Stimulated activated memory B cell treated with anti-CD40 and anti-IgM and Interleukin-4, amounts not matched to agents 10 μg/mL and 1 μg/mL and 100 μg/mL, for 72 hours (primary cell): ENCODE data around the gene PASK.
"Not testable (repeated sequence)": the region's sequence is repeated elsewhere in the genome, so short reads cannot be mapped to it uniquely, and the experiment has no call there.

ENCODE experiments used
- ATAC-seq: fragments of 150-1000 bp; cut with Tn5 transposase; 2 replicates; pipeline ENCODE4 v1.10.0; 2021
- H3K27ac Mint-ChIP-seq: one replicate; pipeline ENCODE4 v1.8.0; 2022; ENCODE audit warnings: mild to moderate bottlenecking, mixed read lengths
- H3K27me3 Mint-ChIP-seq: one replicate; pipeline ENCODE4 v1.8.0; 2022; ENCODE audit warnings: mixed read lengths
- H3K36me3 Mint-ChIP-seq: one replicate; pipeline ENCODE4 v1.8.0; 2022; ENCODE audit warnings: mixed read lengths
- H3K4me1 Mint-ChIP-seq: one replicate; pipeline ENCODE4 v1.8.0; 2022; ENCODE audit warnings: mixed read lengths
- H3K4me3 Mint-ChIP-seq: one replicate; pipeline ENCODE4 v1.8.0; 2022; ENCODE audit warnings: mild to moderate bottlenecking, moderate library complexity, mixed read lengths
- H3K9me3 Mint-ChIP-seq: one replicate; pipeline ENCODE4 v1.8.0; 2022; ENCODE audit warnings: mixed read lengths

PASK gene

GRCh38 chr2:241112046-241112445, 37.2 kb downstream of the PASK start:
- Mint-ChIP-seq H3K9me3 (peaks cover 2% of the 10 kb centered on the region), H3K4me1 (peaks cover 70% of the 10 kb centered on the region), H3K4me3 (peak overlapping the region; percentile 71), H3K36me3 (peaks cover 68% of the 10 kb centered on the region), H3K27ac (peak overlapping the region; percentile 91), H3K27me3 (no peaks in the 10 kb centered on the region)
- no peak for ATAC-seq

GRCh38 chr2:241111440-241111805, 37.8 kb downstream of the PASK start:
- Mint-ChIP-seq H3K27ac (peak overlapping the region; percentile 91), H3K9me3 (peaks cover 2% of the 10 kb centered on the region), H3K27me3 (no peaks in the 10 kb centered on the region), H3K36me3 (peaks cover 68% of the 10 kb centered on the region), H3K4me1 (peaks cover 67% of the 10 kb centered on the region), H3K4me3 (peak overlapping the region; percentile 71)
- peak; percentile 86 for ATAC-seq

- peak overlapping the region; percentile 71 for H3K4me3 Mint-ChIP-seq
- H3K4me1 Mint-ChIP-seq = peaks cover 66% of the 10 kb centered on the region
- H3K9me3 Mint-ChIP-seq = peaks cover 2% of the 10 kb centered on the region
- H3K27ac Mint-ChIP-seq = peak overlapping the region; percentile 91
- H3K27me3 Mint-ChIP-seq = no peaks in the 10 kb centered on the region
- ATAC-seq = peak; percentile 89
- H3K36me3 Mint-ChIP-seq = peaks cover 64% of the 10 kb centered on the region
These were observed 38.4 kb downstream of the PASK start for GRCh38 chr2:241110607-241111439.

GRCh38 chr2:241110089-241110606, 39.1 kb downstream of the PASK start:
- peaks cover 2% of the 10 kb centered on the region for H3K9me3 Mint-ChIP-seq
- ATAC-seq = peak; percentile 2
- peaks cover 61% of the 10 kb centered on the region for H3K36me3 Mint-ChIP-seq
- H3K4me3 Mint-ChIP-seq = peak overlapping the region; percentile 71
- H3K27me3 Mint-ChIP-seq = no peaks in the 10 kb centered on the region
- peak overlapping the region; percentile 91 for H3K27ac Mint-ChIP-seq
- H3K4me1 Mint-ChIP-seq = peaks cover 60% of the 10 kb centered on the region

GRCh38 chr2:241109210-241110088, 39.8 kb downstream of the PASK start:
- Mint-ChIP-seq H3K36me3 (peaks cover 56% of the 10 kb centered on the region), H3K27me3 (no peaks in the 10 kb centered on the region), H3K9me3 (peaks cover 2% of the 10 kb centered on the region), H3K4me1 (peaks cover 55% of the 10 kb centered on the region), H3K4me3 (peak overlapping the region; percentile 71), H3K27ac (peak overlapping the region; percentile 91)
- ATAC-seq = no peak

- Mint-ChIP-seq H3K4me1 (peaks cover 55% of the 10 kb centered on the region), H3K27ac (peak overlapping the region; percentile 91), H3K9me3 (peaks cover 2% of the 10 kb centered on the region), H3K4me3 (peak overlapping the region; percentile 71), H3K27me3 (no peaks in the 10 kb centered on the region), H3K36me3 (peaks cover 51% of the 10 kb centered on the region)
- no peak for ATAC-seq
These were observed 40.7 kb downstream of the PASK start for GRCh38 chr2:241108271-241109209.

- Mint-ChIP-seq H3K4me1 (peaks cover 53% of the 10 kb centered on the region), H3K9me3 (peaks cover 2% of the 10 kb centered on the region), H3K36me3 (peaks cover 44% of the 10 kb centered on the region), H3K27ac (peak overlapping the region; percentile 91), H3K27me3 (no peaks in the 10 kb centered on the region), H3K4me3 (no peak overlapping the region)
- no peak for ATAC-seq
These were observed 42.1 kb downstream of the PASK start for GRCh38 chr2:241107031-241107783.

- peaks cover 2% of the 10 kb centered on the region for H3K9me3 Mint-ChIP-seq
- H3K4me3 Mint-ChIP-seq = no peak overlapping the region
- no peak for ATAC-seq
- H3K27ac Mint-ChIP-seq = no peak overlapping the region
- peaks cover 38% of the 10 kb centered on the region for H3K36me3 Mint-ChIP-seq
- peaks cover 50% of the 10 kb centered on the region for H3K4me1 Mint-ChIP-seq
- no peaks in the 10 kb centered on the region for H3K27me3 Mint-ChIP-seq
These were observed 43.6 kb downstream of the PASK start for GRCh38 chr2:241105641-241106040.

GRCh38 chr2:241104611-241105010, 44.7 kb downstream of the PASK start:
- Mint-ChIP-seq H3K36me3 (peaks cover 48% of the 10 kb centered on the region), H3K4me1 (peaks cover 50% of the 10 kb centered on the region)
- H3K9me3 Mint-ChIP-seq, ATAC-seq, H3K27ac Mint-ChIP-seq, H3K27me3 Mint-ChIP-seq, H3K4me3 Mint-ChIP-seq: not testable (repeated sequence)

GRCh38 chr2:241103176-241103595, 46.1 kb downstream of the PASK start:
- no peaks in the 10 kb centered on the region for H3K9me3 Mint-ChIP-seq
- no peak for ATAC-seq
- H3K4me1 Mint-ChIP-seq = peaks cover 50% of the 10 kb centered on the region
- no peaks in the 10 kb centered on the region for H3K27me3 Mint-ChIP-seq
- peaks cover 50% of the 10 kb centered on the region for H3K36me3 Mint-ChIP-seq
- H3K4me3 Mint-ChIP-seq = peak overlapping the region; percentile 99
- peak overlapping the region; percentile 99 for H3K27ac Mint-ChIP-seq

- ATAC-seq = peak; percentile 98
- H3K27me3 Mint-ChIP-seq = no peaks in the 10 kb centered on the region
- peak within 1 kb of the TSS; percentile 99 for H3K27ac Mint-ChIP-seq
- H3K4me3 Mint-ChIP-seq = peak within 1 kb of the TSS; percentile 99
- H3K36me3 Mint-ChIP-seq = peaks cover 50% of the 10 kb centered on the region
- no peaks in the 10 kb centered on the region for H3K9me3 Mint-ChIP-seq
- H3K4me1 Mint-ChIP-seq = peaks cover 52% of the 10 kb centered on the region
These were observed 47.0 kb downstream of the PASK start, which contains the start of gene MTERF4 for GRCh38 chr2:241102239-241102803. TSS of gene MTERF4 (minus strand) at chr2:241102287. CDS start at chr2:241102273, 14 bp downstream.

- no peaks in the 10 kb centered on the region for H3K27me3 Mint-ChIP-seq
- H3K4me3 Mint-ChIP-seq = peak overlapping the region; percentile 76
- peak overlapping the region; percentile 44 for H3K27ac Mint-ChIP-seq
These were observed 50.0 kb downstream of the PASK start for GRCh38 chr2:241099246-241099645.

GRCh38 chr2:241096979-241097378, 52.3 kb downstream of the PASK start:
- Mint-ChIP-seq H3K36me3 (peaks cover 65% of the 10 kb centered on the region), H3K4me1 (peaks cover 81% of the 10 kb centered on the region), H3K27me3 (no peaks in the 10 kb centered on the region), H3K4me3 (peak overlapping the region; percentile 60), H3K27ac (peak overlapping the region; percentile 62), H3K9me3 (peaks cover 3% of the 10 kb centered on the region)
- ATAC-seq = peak; percentile 62

More at GRCh38 chr2:241099246-241099645, 50.0 kb downstream of the PASK start:
- peaks cover 3% of the 10 kb centered on the region for H3K9me3 Mint-ChIP-seq
- peaks cover 81% of the 10 kb centered on the region for H3K4me1 Mint-ChIP-seq
- H3K36me3 Mint-ChIP-seq = peaks cover 64% of the 10 kb centered on the region
- no peak for ATAC-seq
